GM18507 (cell line): ENCODE measurements around the gene C1orf74.

Experiments
- DNase-seq: peaks from one replicate; pipeline ENCODE4 v3.0.0; 2011; ENCODE audit warnings: low read depth; ENCODE audit not compliant: insufficient read length; ENCODE audit errors: extremely low spot score
- FAIRE-seq: peaks from 2 replicates; lab custom pipeline; 2011; peaks lifted over from hg19 to GRCh38; lab: Jason Lieb, UNC

C1orf74 gene

DNA sequence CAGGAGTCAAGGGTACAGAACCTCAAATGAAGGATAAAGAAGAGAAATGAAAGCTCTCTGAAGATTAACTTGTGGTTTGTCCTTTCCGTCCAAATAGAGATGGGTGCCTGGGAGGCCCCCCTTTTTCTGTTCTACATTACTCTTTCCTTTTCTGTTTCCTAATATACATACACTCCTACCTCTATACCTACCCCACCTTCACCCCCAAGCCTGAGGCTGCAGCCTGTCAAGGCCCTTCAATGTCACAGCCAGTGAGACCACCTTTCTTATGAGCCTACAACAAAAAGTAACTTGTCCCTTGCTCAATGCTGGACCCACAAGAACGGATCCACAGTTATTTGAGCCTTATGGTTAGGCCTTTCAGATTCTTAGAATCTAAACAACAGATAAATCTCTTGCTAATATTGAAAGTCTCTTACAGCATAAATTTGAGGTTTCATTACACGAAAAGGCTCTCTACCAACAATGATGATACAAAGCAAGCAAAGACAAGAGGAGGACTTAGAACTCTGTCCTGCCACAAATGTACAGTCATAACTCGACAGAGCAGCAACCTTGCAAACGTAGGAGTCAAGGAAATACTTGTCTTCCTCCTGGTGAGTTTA is 32.6 kb downstream of the C1orf74 start:
- FAIRE-seq (peak; percentile 91), DNase-seq (no peak)

GRCh38 chr1:209749670-209750323 is 34.6 kb downstream of the C1orf74 start:
- DNase-seq (no peak), FAIRE-seq (no peak)

DNA sequence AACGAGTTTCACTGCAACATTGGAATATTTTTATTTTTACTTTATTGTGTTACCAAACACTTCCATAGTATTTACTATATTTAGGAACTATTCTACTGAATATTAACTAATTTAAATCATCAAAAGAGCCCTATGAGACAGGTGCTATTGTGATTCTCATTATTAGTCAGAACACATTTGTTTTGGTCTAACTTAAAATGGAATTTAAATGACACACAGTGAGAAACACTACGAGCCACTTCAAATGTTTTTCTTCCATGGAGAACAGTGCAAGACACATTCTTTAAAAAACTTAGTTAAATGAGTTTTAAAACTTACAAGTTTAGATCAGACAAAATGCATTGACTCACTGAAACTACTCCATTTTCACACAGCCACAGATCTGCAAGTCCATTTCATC is 35.2 kb downstream of the C1orf74 start:
- DNase-seq (no peak), FAIRE-seq (peak; percentile 54)

DNA sequence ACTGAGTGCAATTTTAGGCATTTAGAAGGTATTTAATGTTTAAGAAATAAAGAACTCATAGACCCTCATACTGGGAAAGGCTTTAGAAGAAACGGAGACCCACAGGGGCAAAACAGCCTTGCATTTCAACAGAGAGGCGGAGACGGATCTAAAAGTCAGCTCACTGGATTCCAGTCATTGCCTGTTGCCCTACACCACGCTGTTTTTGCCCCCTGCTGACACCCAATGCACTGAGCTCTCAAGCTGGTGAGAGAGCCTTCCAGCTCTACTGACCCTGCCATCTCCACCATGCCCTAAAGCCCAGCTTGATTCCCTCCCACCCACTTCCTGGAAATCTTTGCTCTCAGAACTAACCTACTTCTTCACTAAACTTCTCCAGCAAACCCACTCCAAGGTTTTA is 35.7 kb downstream of the C1orf74 start:
- DNase-seq (no peak), FAIRE-seq (no peak)

DNA sequence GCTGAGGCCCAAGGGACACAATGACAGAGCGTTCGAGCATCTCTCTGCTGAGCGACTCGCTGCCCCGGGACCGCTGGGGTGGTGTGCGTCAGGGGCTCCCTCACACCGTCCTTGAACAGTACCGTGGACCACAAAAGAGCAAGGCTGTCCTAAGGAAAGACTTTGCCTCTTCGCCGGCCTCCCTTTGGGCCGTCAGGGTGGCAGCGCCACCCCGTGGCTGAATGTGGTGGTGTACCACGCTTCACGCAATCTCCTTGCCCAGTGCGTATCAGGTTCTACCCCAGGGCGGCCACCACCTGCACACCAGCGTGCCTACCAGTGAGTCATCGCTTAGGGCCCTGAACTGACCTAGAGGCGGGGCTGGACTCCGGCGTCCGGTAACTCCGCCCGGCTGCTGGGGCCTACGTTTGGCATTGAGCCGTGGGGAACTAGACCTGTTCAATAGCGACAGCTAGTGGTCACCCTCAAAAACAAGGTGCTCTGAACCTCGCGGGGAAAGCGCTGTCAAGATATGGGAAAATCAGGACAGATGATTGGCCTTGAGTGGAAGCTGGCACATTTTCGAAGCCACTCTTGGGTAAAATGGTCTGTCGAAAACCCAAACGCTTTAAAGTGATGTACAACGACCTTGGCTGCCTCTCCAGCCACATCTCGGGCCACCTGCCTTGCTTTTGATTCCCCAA is 36.6 kb downstream of the C1orf74 start:
- peak; percentile 91 for FAIRE-seq
- peak; percentile 63 for DNase-seq

- DNase-seq = no peak
- no peak for FAIRE-seq
Observed at GRCh38 chr1:209746451-209747165, 37.8 kb downstream of the C1orf74 start.

DNA sequence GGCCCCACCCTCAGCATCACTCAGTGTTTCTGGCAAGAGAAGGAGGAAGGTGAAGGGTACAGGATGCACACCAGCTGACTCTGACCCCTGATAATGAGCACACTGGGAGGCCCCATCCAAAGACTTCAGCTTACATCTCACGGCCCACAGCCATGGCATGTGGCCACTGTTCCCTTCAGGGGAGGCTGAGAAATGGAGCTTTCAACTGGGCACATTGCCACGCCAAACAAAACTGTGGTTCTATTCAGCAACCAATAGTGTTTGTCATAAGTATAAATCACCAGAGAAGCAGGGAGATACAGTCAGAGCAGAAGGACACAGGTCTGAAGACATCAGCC is 41.2 kb downstream of the C1orf74 start:
- DNase-seq (no peak), FAIRE-seq (no peak)

DNA sequence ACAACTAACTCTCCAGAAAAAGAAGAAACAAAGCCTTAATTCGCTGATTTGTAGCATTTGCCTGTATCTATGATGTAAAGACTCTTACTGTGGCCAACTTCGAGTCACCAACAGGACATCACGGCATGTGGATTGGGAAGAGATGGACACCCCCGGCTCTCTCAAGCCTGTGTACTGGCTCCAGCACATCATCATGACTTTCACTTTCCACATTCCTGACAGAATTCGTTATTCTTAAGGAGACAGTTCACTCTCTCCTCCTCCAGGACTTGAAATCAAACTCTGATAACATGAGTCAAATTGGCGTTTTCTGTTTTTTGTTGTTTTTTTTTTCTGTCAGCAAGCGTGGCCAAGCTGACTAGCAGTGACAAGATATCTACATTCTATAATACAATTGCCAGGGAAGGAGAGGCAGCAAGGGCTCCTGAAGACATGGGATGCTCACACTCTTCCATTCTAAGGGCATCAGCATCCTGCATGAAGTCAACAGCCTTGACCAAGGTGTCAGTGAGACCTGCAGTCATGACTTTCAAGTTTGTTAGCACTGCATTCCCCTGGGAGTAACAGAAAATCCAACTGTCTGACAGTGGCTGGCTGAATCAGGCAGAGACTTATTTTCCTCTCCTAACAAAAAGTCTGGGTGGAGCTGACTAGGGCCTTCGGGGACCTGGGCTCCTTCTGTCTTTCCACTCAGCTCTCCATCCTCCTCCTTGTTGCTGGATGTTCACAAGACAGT is 41.8 kb downstream of the C1orf74 start:
- FAIRE-seq (peak; percentile 29), DNase-seq (no peak)

GRCh38 chr1:209741889-209742288 is 42.5 kb downstream of the C1orf74 start:
- FAIRE-seq (peak; percentile 9), DNase-seq (no peak)

DNA sequence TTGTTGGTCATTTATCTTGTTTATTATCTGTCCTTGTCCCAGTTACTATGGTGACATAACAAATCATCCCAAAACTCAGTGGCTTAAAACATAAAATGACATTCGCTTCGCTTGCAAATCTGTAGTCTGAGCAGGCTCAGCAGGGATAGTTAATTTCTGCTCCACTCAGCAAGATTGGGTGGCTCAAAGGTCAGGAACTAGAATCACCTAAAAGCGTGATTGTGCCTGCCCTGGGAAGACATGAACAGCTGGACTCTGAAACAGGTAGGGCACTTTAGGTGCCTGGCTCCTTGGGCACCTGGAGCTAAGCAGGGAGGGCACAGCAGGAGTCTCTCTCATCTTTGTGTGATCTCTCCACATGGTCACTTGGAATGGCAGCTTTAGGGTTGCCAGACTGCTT is 43.2 kb downstream of the C1orf74 start:
- DNase-seq (no peak), FAIRE-seq (no peak)

- no peak for DNase-seq
- no peak for FAIRE-seq
Observed at GRCh38 chr1:209738270-209738669, 46.1 kb downstream of the C1orf74 start.

GRCh38 chr1:209737118-209737505 is 47.2 kb downstream of the C1orf74 start:
- DNase-seq = no peak
- no peak for FAIRE-seq

DNA sequence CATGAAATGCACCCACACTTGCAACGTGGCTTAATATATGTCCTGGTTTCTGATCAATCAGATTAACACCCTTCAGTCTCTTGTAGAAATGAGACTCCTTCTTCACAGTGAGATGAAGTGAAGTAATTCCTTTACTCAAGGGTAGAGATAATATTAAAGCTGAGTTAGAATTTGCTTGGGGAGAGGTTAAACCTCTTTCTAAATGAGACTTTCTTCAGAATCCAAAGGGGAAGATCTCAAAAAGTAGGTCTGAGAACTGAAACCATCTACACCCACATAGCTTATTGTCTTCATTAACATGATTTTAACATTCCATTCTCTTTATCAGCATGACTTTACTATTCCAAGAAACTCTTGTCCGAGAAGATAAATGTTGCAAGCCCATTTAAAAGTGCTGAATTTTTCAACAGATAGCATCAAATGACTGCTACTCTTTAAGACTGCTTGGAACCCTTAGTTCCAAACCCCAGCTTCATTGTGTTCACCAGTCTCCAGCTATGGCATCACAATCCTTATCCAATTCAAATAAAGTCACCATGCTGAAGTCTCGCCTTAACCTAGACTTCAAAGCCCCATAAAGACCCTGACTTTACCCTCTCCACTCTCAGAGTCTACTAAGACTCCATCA is 47.8 kb downstream of the C1orf74 start:
- DNase-seq (no peak), FAIRE-seq (no peak)

DNA sequence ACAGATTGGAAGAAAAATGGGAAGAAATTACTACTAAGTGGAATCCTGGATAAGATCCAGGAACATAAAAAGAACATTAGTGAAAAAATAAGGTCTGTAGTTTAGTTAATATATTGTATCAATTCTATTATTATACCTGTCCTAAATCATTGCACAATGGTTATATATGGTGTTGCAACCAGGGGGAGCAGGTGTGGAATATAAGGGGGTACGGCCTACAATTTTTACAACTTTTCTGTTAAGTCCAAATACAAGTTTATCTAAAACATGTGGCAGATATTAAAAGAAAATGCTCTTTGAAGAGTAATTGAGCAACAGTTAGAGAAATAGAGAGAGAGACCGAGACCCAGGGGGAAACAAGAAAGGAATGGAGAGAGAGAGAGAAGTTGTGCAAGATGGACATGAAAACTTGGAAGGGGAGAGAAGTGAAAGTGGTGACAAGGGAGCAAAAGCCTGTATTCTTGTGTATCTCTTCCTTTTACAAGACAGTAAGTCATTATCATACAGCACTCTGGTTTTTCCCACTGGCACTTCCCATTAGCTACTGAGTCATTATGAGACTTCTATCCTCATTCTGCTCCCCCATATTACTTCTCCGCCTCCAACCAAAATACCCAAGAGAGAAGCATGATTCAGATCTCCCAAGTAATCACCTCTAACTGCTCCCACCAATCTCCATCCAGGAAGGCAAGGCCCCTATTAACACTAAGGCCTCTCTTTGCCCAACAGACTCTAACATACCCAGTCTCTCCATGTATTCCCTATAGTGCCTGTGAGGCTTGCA is 50.8 kb downstream of the C1orf74 start:
- DNase-seq (no peak), FAIRE-seq (no peak)

DNA sequence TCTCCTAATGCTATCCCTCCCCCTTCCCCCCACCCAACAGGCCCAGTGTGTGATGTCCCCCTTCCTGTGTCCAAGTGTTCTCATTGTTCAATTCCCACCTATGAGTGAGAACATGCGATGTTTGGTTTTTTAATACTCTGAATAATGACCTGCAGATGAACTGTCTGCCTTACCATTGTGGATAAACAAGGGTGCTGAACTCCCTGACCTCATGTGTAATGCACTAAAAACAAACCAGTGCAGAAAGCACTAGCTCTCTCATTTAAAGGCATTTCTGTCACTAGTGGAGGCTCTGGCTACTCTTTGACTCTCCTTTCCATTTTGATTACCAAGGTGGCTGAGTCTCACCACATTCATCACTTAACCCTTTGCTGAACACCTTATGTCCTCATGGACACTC is 51.6 kb downstream of the C1orf74 start:
- DNase-seq = no peak

GRCh38 chr1:209729436-209729835 is 54.9 kb downstream of the C1orf74 start:
- FAIRE-seq = no peak

More for the DNA sequence above, 51.6 kb downstream of the C1orf74 start:
- no peak for FAIRE-seq

More at GRCh38 chr1:209729436-209729835, 54.9 kb downstream of the C1orf74 start:
- DNase-seq = no peak
